ENCODE measurements around the gene SLC10A7. TPM values are rescaled to one million over a fixed set of nuclear protein-coding genes. Genes with fewer than 3 reads are reported as not detected.

Gene SLC10A7, protein sequence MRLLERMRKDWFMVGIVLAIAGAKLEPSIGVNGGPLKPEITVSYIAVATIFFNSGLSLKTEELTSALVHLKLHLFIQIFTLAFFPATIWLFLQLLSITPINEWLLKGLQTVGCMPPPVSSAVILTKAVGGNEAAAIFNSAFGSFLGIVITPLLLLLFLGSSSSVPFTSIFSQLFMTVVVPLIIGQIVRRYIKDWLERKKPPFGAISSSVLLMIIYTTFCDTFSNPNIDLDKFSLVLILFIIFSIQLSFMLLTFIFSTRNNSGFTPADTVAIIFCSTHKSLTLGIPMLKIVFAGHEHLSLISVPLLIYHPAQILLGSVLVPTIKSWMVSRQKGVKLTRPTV
- polyA plus RNA-seq (ENCODE audit: insufficient read length in 4 of 4) = 10 to 100 TPM; 12.9 to 18.3 (median 15.0) TPM

DNA sequence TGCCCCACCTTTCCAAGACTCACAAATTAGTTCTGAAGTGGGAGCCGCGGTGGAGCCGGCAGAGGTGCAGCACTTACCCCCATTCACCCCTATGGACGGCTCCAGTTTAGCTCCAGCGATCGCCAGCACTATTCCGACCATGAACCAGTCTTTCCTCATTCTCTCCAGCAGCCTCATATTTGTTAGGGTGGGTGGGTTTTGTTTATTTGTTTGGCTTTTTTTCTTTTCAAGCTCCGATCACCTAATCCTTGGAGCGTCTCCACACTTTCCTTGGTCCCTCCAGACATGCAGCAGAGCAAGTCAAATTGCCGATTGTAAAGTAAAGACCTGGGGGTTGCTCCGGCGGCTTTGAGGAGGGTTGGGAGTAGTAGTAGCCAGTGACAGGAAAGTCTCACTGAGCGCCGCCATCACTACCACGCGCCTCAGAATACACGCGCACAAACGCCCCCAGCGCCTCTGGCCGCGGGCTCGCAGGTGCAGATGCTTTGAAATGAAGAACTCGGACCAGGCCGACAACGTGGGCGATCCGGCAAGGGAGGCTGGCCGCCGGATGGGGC lies at the start of gene SLC10A7:
Gene SLC10A7, minus strand, starts transcription at position 400 of the 557 bp plus-strand sequence. Its CDS starts 223 bp downstream, at position 177.
- peak; percentile 61 to 67 (median 63) for DNase-seq (ENCODE audit: low read depth in 4 of 4, low spot score in 3 of 4)

DNA sequence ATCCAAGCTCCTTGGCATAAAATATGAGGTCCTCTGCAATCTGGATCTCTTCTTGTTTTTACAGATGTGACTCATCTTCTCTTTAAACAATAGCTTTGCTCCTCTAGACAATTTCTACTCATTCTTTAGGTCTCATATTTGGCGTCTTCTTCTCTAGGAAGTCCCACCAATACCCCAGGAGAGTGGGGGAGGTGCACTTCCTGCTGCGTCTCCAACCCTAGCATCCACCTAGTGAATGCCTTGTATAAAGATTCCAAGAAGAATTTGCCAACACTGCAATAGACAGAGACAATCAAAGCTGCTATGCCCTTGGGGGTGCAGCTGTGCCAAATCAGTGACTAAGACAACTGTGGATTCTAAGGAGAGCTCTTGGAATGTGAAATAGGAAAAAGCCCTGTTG lies 45.7 kb upstream of the SLC10A7 start:
- DNase-seq (ENCODE audit: low read depth in 4 of 4, low spot score in 3 of 4) = no peak

DNA sequence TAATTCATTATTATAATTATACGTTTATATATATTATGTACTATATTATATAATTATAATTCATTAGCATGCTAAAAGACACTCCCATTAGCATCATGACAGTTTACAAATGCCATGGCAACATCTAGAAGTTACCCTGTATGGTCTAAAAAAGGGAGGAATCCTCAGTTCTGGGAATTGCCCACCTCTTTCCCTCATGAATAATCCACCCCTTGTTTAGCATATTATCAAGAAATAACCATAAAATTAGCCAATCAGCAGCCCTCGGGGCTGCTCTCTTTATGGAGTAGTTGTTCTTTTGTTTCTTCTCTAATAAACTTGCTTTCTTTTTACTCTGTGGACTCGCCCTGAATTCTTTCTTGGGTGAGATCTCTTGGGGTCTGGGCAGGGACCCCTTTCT lies 42.8 kb upstream of the SLC10A7 start:
- DNase-seq (ENCODE audit: low read depth in 4 of 4, low spot score in 3 of 4) = no peak

DNA sequence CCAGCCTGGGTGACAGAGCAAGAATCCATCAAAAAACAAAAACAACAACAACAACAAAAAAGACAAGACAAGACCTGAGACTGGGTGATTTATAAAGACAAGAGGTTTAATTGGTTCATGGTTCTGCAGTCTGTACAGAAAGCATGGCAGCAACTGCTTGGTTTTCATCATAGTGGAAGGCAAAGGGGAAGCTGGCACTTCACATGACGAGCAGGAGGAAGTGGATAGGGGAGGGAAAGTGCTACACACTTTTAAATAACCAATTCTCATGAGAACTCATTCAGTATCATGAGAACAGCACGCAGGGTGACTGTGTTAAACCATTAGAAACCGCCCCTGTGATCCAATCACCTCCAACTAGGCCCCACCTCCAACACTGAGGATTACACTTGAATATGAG lies 28.4 kb upstream of the SLC10A7 start:
- DNase-seq (ENCODE audit: low read depth in 4 of 4, low spot score in 3 of 4) = no peak

DNA sequence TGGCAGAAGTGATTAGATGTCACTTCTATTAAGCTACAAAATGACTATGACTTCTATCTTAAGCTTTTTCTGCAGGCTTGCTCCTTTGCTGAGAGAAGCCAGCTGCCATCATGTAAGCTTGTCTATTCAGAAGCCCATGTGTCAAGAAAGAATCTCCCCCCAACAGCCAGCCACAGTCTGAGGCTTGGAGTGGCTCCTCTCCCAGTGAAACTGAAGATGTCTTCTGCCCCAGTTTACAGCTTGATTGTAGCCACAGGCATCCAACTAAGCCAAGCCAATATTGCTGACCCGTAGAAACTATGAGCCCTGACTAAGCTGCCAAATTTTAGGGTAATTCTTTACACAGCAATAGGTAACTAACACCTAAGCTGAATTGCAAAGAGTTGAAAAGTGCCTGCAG lies 26.7 kb upstream of the SLC10A7 start:
- DNase-seq (ENCODE audit: low read depth in 4 of 4, low spot score in 3 of 4) = no peak

DNA sequence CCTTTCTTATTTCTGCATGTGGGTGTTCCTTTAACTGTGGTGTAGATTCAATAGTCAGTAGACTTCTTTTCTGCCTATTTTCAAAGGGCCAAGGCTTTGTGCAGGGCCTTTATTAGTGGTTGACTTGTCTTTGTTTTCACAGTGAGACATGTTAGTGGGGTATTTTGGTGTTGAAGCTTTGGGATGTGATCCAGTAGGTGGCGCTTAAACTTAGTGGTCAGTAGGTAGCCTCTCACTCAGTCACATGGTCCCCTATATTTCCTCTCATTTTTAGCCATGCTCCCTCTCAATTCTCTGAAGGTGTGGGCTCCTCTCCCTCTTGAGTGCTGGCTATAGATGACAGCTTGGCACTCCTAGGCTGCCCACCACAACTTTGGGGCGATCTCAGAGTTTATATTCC lies 23.4 kb upstream of the SLC10A7 start:
- no peak for DNase-seq (ENCODE audit: low read depth in 4 of 4, low spot score in 3 of 4)

DNA sequence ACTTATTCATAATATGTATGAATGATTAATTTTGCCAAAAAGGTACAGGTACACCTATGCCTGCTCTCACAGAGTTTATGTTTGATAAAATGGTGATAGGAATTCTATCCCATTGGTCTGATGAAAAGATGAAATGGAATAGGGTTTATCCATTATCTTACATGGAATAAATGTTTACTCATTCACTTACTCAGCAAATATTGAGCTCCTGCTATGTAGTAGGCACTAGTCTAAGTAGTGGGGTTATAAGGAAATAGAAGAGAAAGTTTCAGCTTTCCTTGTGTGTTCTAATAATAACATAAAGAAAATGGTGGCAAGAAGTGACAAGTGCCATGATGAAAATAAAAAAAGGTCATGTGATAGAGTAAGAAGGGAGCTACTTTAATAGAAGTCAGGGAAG lies 12.4 kb upstream of the SLC10A7 start:
- no peak for DNase-seq (ENCODE audit: low read depth in 4 of 4, low spot score in 3 of 4)

DNA sequence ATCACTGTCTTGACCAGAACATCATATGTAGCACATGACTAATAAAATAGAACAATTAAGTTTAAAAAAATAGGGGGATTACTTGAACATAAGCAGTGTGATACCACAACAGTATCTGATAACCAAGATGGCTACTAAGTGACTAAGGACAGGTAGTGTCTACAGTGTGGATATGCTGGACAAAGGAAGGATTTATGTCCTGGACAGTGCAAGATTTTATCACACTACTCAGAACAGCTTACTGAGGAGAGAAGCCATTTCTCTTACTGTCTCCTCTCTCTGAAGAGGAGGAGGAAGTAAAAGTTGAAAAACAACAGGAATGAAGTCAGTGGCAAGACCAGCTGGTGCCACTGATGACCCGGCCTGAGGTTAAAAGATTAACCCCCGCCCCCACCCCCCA lies 4.0 kb upstream of the SLC10A7 start:
- DNase-seq (ENCODE audit: low read depth in 4 of 4, low spot score in 3 of 4) = no peak

DNA sequence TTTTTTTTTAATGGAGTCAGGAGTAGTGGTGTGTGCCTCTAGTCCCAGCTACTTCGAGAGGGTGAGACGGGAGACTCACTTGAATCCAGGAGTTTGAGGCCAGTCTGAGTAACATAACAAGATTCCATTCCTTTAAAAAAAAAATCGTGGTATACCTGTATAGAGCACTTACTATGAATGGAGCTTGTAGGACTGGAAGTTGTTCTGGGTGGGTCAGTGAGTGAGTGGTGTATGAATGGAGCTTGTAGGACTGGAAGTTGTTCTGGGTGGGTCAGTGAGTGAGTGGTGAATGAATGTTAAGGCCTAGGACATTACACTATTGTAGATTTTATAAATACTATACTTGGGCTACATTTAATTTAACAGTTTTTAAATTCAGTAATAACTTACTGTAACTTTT lies 2.9 kb upstream of the SLC10A7 start:
- no peak for DNase-seq (ENCODE audit: low read depth in 4 of 4, low spot score in 3 of 4)

DNA sequence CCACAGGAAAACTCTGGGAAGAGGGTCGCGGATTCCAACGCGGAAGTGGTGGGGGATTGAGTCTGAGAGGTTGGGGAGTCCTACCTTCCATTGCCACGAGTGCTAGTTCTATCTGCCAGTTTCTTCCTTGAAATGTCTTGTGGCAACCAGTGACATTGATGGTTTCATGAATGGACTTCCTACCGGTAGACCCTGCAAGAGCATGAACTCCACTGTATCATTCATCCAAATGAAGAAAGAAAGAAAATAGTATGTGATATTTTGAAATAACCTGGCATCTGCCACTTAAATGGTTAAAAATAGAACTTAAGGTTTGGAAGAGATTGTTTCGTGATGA lies 1.1 kb upstream of the SLC10A7 start:
- no peak for DNase-seq (ENCODE audit: low read depth in 4 of 4, low spot score in 3 of 4)

DNA sequence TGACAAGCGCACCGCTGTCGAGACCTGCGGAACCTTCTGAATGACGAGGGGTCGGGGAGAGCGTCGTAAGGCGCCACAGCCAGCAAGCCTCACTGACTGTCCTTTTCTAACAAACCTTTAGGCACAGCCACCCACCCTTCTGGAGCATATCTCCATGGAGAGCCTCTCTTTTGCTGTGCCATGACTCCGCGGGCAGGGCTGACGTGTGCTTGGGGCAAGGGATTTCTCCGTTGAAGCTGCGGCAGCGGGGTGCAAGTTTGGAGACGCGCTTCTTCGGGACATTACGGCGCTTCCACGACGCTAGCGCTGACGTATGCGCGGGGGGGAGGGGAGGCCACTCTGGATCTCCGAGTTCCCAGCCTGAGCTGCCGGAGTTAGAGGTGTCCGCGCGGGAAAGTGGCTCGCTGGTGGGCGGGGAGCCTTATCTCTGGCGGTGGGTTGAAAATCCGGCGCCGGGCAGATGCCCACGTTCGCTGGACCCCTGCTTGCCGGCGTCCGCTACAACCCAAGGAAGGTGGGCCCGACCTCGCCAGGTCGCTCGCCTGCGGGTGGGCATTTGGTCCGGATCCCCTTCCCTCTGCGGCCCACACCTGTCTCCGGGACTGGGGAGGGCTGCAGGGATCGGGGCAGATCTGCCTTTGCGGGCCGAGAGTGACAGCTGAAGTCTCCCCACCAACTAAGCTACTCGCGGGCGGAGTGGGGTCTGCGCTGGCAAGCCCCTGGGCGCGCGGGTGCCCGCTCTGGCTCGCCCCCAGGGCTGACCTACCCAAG lies 543 bp upstream of the SLC10A7 start:
- peak; percentile 71 to 82 (median 76) for DNase-seq (ENCODE audit: low read depth in 4 of 4, low spot score in 3 of 4)

DNA sequence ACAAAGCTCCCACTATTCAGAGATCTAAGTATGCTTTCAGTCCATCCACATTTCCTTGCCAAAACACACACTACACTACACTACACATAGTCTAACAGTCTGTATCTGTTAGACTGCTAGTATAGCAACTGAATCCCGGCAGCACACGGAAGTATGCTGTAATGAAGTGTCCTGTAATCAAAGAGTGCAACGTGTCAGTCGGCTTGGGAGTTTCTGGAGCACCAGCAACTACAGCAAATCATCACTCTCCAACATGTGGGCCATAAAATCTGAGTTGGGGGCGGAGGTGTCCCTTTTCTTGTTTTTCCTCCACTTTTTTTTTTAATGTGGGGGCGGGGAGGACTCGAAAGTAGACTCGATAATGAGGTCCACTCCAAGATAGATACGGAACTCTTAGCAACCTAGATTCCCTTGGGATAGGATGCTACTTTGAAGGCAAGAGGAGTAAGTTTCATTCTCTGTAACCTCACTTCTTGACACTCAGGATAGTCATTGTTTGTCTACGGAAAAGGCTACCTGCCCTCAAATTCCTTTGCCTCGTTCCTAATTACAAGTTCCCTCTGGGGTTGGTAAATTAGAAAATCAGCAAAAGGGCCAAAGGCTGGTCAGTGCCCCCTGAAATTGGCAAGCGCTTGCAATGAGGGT lies 722 bp downstream of the SLC10A7 start:
- DNase-seq (ENCODE audit: low read depth in 4 of 4, low spot score in 3 of 4) = peak; percentile 32 to 50 (median 38)

DNA sequence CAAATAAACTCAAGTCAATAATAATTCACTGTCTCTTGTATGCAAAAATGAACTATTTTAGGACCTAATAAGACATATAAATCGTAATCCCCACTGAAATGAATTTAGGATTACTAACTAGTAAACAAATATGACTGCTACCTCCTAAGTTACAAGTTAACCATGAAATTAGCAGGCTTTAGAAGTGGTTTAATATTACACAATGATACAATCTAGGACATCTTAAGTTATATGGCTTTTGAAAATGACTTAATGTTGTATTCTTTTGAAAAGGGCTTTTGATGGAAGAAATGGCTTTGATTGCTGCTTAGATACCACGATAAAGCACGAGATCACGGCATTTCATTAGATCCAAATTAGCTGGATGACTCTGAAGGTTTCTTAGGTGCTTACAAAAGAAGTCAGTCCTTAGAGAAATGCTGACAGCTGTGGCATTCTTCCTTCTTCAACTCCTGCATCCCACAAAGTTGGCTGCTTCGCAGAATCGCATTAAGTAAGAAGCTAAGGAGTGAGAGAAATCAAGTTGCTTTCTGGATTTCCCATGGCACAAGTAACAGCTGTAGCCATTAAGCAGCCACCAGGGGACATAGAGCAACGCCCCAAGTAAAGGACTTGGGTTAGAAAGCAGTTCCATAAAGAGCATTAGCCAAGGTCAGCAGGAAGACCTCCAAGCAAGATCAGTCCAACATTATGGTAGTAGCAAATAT lies 6.9 kb downstream of the SLC10A7 start:
- no peak for DNase-seq (ENCODE audit: low read depth in 4 of 4, low spot score in 3 of 4)

DNA sequence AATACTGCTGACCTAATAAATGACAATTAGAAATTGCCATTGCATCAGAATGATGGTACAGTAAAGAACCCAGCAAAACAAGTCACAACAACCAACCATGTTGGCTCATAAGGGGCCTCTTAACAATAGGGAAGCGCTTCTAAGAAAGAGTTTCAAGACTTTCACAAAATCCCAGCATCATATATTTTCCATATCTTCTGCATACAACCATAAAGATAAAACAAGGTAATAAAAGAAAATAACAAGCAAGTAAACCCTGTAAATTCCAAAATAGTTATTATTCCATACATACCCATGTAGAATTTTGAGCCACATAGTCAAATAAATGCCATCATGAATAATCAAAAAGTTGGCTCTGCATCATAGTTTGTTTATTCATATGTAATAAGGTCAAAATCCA lies 8.2 kb downstream of the SLC10A7 start:
- DNase-seq (ENCODE audit: low read depth in 4 of 4, low spot score in 3 of 4) = no peak

DNA sequence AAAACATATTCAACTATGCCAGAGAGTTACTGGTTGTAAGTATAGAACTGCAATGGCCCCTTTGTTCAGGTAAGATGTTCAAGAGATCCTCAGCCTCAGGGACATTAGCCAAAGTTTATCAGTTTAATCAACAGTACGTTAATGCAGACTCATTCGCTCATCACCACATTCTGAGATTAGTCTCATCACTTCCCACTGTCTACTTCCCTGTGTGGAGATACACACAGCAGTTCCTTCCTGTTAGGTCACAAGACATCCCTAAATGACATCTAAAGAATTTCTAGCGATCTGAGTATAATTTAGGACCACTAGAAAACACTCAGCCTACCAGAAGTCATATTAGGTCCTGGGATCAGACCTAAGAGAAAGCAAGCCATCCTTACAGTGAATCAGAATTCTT lies 10.4 kb downstream of the SLC10A7 start:
- DNase-seq (ENCODE audit: low read depth in 4 of 4, low spot score in 3 of 4) = no peak

DNA sequence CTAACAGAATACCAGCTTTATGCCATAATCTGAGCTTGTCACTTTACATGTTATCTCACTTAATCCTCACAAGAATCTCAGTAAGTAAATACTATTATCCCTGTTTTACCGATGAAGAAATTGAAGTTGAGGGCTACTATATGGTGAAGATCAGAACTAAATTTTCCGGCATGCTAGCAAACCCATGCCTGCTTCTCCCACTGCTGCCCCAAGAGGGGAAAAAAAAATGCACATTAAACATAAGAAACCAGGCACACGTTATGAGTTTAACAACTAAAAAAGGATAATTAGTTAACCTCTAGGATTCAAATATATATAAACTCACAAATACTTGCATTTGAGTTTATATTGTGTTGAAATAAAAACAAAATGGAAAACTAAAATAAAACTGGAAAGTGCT lies 10.8 kb downstream of the SLC10A7 start:
- no peak for DNase-seq (ENCODE audit: low read depth in 4 of 4, low spot score in 3 of 4)

DNA sequence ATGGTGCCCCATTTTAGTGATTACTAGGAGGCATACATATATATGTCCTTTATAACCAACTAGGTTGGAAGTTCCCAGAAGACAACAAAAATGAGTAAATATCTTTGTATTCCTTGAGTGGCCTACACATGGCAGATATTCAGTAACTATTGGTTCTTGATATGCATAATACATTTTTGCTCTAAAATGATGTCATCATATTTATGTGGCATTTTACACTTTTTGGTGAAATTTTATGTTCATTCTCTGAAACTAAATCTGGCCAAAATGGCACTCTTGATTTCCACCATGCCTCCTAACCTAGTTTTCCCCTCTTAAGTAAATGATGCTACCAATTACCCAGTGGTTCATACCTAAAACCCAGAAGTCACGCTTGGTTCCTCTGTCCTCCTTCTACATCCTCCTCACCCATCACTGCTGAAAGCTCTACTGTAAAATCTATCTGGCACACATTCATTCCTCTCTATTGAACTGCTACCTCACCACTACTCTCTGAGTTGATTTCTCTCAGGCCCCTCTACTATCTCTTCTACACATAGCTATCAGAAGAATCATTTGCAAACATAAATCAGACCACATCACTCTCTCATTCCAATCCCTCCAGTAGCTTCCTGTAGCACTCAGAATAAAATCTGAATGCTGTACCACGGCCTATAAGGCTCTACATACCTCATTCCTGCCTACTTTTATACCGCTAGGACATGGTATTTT lies 13.4 kb downstream of the SLC10A7 start:
- DNase-seq (ENCODE audit: low read depth in 4 of 4, low spot score in 3 of 4) = no peak

DNA sequence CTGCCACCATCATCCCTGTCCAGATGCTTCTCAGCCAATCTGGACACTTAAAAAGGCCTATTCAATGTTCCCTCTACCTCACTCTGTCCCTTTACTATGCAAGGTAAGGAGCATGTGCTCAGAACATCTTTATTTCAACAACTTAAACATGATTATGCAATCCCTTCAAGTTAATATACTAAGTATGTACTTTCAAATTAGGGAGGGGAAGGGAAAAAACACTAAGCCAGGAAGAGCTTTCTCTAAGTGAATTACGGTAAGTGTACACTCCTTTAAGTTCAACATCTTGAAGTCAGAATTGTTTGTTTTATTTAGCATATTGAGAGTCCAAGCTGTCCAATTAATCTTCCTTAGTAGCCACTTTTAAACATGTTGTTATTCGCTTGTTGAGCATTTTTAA lies 14.1 kb downstream of the SLC10A7 start:
- no peak for DNase-seq (ENCODE audit: low read depth in 4 of 4, low spot score in 3 of 4)

DNA sequence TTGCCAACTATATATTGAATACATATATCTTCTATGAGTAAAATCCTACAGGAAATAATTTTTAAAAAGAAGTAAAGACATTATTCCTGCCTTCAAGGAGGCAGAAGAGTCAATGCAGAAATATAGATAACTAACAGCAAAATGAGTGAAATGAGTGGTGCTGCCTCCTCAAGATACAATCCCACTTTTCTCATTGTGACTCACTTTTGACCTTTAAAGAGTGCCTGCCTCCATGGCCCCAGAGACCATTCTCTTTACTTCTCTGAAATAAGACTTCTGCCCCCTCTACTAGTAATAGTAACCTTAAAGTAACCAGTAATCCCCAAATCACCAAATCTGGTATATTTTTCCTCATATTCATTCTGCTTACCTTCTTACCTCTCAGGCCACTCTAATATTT lies 15.5 kb downstream of the SLC10A7 start:
- no peak for DNase-seq (ENCODE audit: low read depth in 4 of 4, low spot score in 3 of 4)

DNA sequence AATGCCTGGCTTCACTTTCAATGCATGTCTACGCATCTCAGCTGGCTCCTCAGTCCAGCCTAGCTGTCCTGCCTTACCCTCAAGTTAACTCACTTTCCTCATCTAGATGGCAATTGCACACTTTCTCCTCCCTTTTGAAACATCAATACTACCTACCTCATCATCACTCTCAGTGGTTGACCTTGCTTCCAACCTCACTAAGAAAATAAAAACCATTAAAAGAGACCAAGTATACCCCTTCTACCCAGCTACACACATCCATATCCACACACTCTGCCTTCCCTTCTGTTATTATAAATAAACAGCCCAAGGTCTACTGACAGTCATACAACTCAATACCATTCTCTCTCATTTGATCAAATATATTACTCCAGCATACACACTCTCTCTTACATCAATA lies 21.5 kb downstream of the SLC10A7 start:
- DNase-seq (ENCODE audit: low read depth in 4 of 4, low spot score in 3 of 4) = no peak

Data from left renal pelvis (tissue), 4 donors.